GM12878 (cell line): ENCODE measurements around the gene RRP1B. TPM values are rescaled to one million over a fixed set of nuclear protein-coding genes. Genes with fewer than 3 reads are reported as not detected.

Source experiments
- ATAC-seq: fragments of 200-7000 bp; cut with Tn5 transposase; 3 replicates; pipeline ENCODE4 v1.9.1; 2020; ENCODE audit warnings: mild to moderate bottlenecking, moderate library complexity
- BruUV-seq: library from RNA; stranded (reverse); fragments of 400-500 nt; replicated peaks from 2 replicates; lab custom pipeline; 2021; lab: Mats Ljungman, UMichigan
- CTCF ChIA-PET: fragments of 300-600 bp; sonication (Branson Sonifier 250); formaldehyde crosslinking; extraction: SDS; loops from one replicate; lab custom pipeline; 2021; ENCODE audit warnings: inconsistent platforms; lab: Yijun Ruan, JAX
- POLR2A ChIA-PET: fragments of 350-600 bp; formaldehyde crosslinking; extraction: SDS; loops from one replicate; lab custom pipeline; 2021; ENCODE audit warnings: inconsistent platforms; lab: Charles Lee
- RAD21 ChIA-PET: fragments of 300-600 bp; sonication (Branson Sonifier 250); formaldehyde crosslinking; loops from one replicate; lab custom pipeline; 2023; ENCODE audit warnings: antibody characterized with exemption; ENCODE audit not compliant: unreplicated experiment; lab: Charles Lee
- SMC1A ChIA-PET: fragments of 300-600 bp; sonication (Branson Sonifier 250); formaldehyde crosslinking; loops from one replicate; lab custom pipeline; 2023; ENCODE audit not compliant: unreplicated experiment, uncharacterized antibody; lab: Charles Lee
- DNase-seq: peaks from one replicate; pipeline ENCODE4 v3.0.0-alpha.2; 2011; ENCODE audit warnings: low read depth, low spot score
- FAIRE-seq: peaks from 3 replicates; lab custom pipeline; 2011; peaks lifted over from hg19 to GRCh38; lab: Jason Lieb, UNC
- H2AFZ ChIP-seq: 2 replicates; pipeline ENCODE4 v1.6.0; 2011; ENCODE audit warnings: low read depth, low read length, control low read depth; ENCODE audit not compliant: control insufficient read depth
- H3K27ac ChIP-seq: 2 replicates; pipeline ENCODE4 v1.5.1; 2011; ENCODE audit warnings: control low read depth; ENCODE audit not compliant: control insufficient read depth, insufficient read depth
- H3K27me3 ChIP-seq, 2 experiments: replicated peaks in 1 of 2; 2 replicates each; pipeline versions ENCODE4 v1.6.0 to v1.6.1; 2011; ENCODE audit warnings: low read length in 1 of 2; ENCODE audit not compliant: control insufficient read depth in 2 of 2, insufficient read depth in 2 of 2
- H3K36me3 ChIP-seq, 2 experiments: 2 replicates each; pipeline ENCODE4 v1.5.1; 2011; ENCODE audit warnings: low read length in 1 of 2; ENCODE audit not compliant: control insufficient read depth in 2 of 2, insufficient read depth in 2 of 2
- H3K4me1 ChIP-seq: 2 replicates; pipeline ENCODE4 v1.6.1; 2011; ENCODE audit warnings: mild to moderate bottlenecking, low read length, moderate library complexity, mixed read lengths; ENCODE audit not compliant: control insufficient read depth, insufficient read depth
- H3K4me2 ChIP-seq: 2 replicates; pipeline ENCODE4 v1.6.0; 2011; ENCODE audit warnings: control low read depth; ENCODE audit not compliant: control insufficient read depth, insufficient read depth
- H3K4me3 ChIP-seq: fragments of 200-600 bp; sonication (generic); 2 replicates; pipeline ENCODE4 v1.5.1; 2016
- H3K79me2 ChIP-seq: 2 replicates; pipeline ENCODE4 v1.6.0; 2011; ENCODE audit warnings: low read length; ENCODE audit not compliant: control insufficient read depth, insufficient read depth
- H3K9ac ChIP-seq: 2 replicates; pipeline ENCODE4 v1.8.0; 2011; ENCODE audit warnings: low read length, control low read depth, mixed read lengths; ENCODE audit not compliant: control insufficient read depth, insufficient read depth
- H3K9me3 ChIP-seq: replicated peaks from 3 replicates; pipeline ENCODE4 v1.5.1; 2011; ENCODE audit warnings: mild to moderate bottlenecking, low read length; ENCODE audit not compliant: control insufficient read depth, insufficient read depth
- H4K20me1 ChIP-seq: 2 replicates; pipeline ENCODE4 v1.6.0; 2011; ENCODE audit not compliant: control insufficient read depth, insufficient read depth
- BACH1 ChIP-seq: fragments of 450-650 bp; IDR thresholded peaks from 2 replicates; pipeline ENCODE4 v1.6.1; 2017; ENCODE audit warnings: mild to moderate bottlenecking, borderline replicate concordance
- EED ChIP-seq: sonication (generic); IDR thresholded peaks from 2 replicates; pipeline ENCODE4 v1.6.1; 2016; ENCODE audit warnings: antibody characterized with exemption, low read depth
- HCFC1 ChIP-seq: fragments of 150-350 bp; IDR thresholded peaks from 2 replicates; pipeline ENCODE4 v1.6.1; 2014; ENCODE audit warnings: low read length
- MTA3 ChIP-seq: IDR thresholded peaks from 2 replicates; pipeline ENCODE4 v1.6.1; 2012; ENCODE audit warnings: low read length, inconsistent platforms, borderline replicate concordance
- MYC ChIP-seq: IDR thresholded peaks from 2 replicates; pipeline ENCODE4 v1.6.1; 2011; ENCODE audit warnings: mild to moderate bottlenecking, low read length, moderate library complexity, inconsistent platforms; ENCODE audit not compliant: insufficient read depth, insufficient replicate concordance, insufficient read length, severe bottlenecking
- NFYA ChIP-seq: IDR thresholded peaks from 2 replicates; pipeline ENCODE4 v1.6.1; 2011; ENCODE audit warnings: low read depth, mild to moderate bottlenecking, low read length, improper control_type of control experiment, borderline replicate concordance
- RB1 ChIP-seq: fragments of 450-650 bp; formaldehyde crosslinking; IDR thresholded peaks from 2 replicates; pipeline ENCODE4 v1.6.1; 2017; ENCODE audit warnings: mild to moderate bottlenecking, borderline replicate concordance
- SIN3A ChIP-seq: IDR thresholded peaks from 2 replicates; pipeline ENCODE4 v1.6.1; 2012; ENCODE audit warnings: low read depth, low read length, improper control_type of control experiment
- SPI1 ChIP-seq: IDR thresholded peaks from 2 replicates; pipeline ENCODE4 v1.6.1; 2011; ENCODE audit warnings: low read depth, mild to moderate bottlenecking, low read length, moderate library complexity, borderline replicate concordance; ENCODE audit not compliant: insufficient read depth
- STAT1 ChIP-seq: fragments of 450-650 bp; conservative IDR thresholded peaks from 2 replicates; pipeline ENCODE4 v1.6.1; 2014; ENCODE audit warnings: antibody characterized with exemption, mild to moderate bottlenecking
- WGBS: methylation state at CpG from one replicate; pipeline ENCODE4 v1.1.6; 2016; ENCODE audit warnings: low lambda C conversion rate; ENCODE audit not compliant: insufficient replicate concordance, insufficient coverage; ENCODE audit errors: missing lambda C conversion rate; 5-methylcytosine and 5-hydroxymethylcytosine counted together
- in situ Hi-C: fragments of 300-500 bp; cut with MboI; formaldehyde crosslinking; loops from 9 replicates; pipeline ENCODE4 v1.14.3; 2018; ENCODE audit warnings: mixed read lengths
- intact Hi-C: fragments of 100-400 bp; cut with micrococcal nuclease; formaldehyde crosslinking; loops from one replicate; pipeline ENCODE4 v1.14.2; 2022; ENCODE audit not compliant: unreplicated experiment
- polyA plus RNA-seq, 11 experiments: library from polyadenylated mRNA; depleted of rRNA in 4 of 11; unstranded in 6 of 11; stranded (reverse) in 5 of 11; fragments of >200 nt; fragmentation: Nextera tagmentation in 4 of 11; fragmentation: Illumina TruSeq in 1 of 11; extraction: Ambion mirVana in 4 of 11; extraction: Trizol in 1 of 11; gene quantifications; 1 replicate in 1 of 11; 2 replicates in 10 of 11; pipeline versions ENCODE4 v1.2.1 to v1.2.3, GENCODE V29; 2011 to 2016; ENCODE audit warnings: inconsistent platforms in 2 of 11, missing spikeins in 2 of 11, low read depth in 1 of 11
- total RNA-seq, 4 experiments: library from RNA; depleted of rRNA in 3 of 4; stranded (reverse); fragments of >200 nt in 3 of 4; fragmentation: Illumina TruSeq in 1 of 4; extraction: Trizol in 1 of 4; gene quantifications; 2 replicates each; pipeline versions ENCODE4 v1.2.1 to v1.2.3, GENCODE V29; 2013 to 2021
- TF ChIP-seq, protein P1 (sequence below): fragments of 450-650 bp; IDR thresholded peaks from 2 replicates; pipeline ENCODE4 v1.6.1; 2016; ENCODE audit warnings: mild to moderate bottlenecking
- TF ChIP-seq, protein P2 (sequence below): fragments of 450-650 bp; IDR thresholded peaks from 2 replicates; pipeline ENCODE4 v1.6.1; 2014; ENCODE audit warnings: mild to moderate bottlenecking
- TF ChIP-seq, protein P3 (sequence below): fragments of 450-650 bp; IDR thresholded peaks from 2 replicates; pipeline ENCODE4 v1.6.1; 2018; ENCODE audit warnings: borderline replicate concordance, mild to moderate bottlenecking; ENCODE audit not compliant: partially characterized antibody
- TF ChIP-seq, protein P4 (sequence below): IDR thresholded peaks from 2 replicates; pipeline ENCODE4 v1.6.1; 2011; ENCODE audit warnings: borderline replicate concordance, low read depth, mild to moderate bottlenecking, moderate library complexity, mixed read lengths, low read length; ENCODE audit not compliant: insufficient read depth; ENCODE audit errors: extremely low read length

RRP1B gene
- total and polyA plus RNA-seq, 10 of the 15 experiments (the other 5 are each of a cell fraction or from before 2014, with no cell fraction given), result 8.1 to 57.4 (median 38.1) TPM

DNA sequence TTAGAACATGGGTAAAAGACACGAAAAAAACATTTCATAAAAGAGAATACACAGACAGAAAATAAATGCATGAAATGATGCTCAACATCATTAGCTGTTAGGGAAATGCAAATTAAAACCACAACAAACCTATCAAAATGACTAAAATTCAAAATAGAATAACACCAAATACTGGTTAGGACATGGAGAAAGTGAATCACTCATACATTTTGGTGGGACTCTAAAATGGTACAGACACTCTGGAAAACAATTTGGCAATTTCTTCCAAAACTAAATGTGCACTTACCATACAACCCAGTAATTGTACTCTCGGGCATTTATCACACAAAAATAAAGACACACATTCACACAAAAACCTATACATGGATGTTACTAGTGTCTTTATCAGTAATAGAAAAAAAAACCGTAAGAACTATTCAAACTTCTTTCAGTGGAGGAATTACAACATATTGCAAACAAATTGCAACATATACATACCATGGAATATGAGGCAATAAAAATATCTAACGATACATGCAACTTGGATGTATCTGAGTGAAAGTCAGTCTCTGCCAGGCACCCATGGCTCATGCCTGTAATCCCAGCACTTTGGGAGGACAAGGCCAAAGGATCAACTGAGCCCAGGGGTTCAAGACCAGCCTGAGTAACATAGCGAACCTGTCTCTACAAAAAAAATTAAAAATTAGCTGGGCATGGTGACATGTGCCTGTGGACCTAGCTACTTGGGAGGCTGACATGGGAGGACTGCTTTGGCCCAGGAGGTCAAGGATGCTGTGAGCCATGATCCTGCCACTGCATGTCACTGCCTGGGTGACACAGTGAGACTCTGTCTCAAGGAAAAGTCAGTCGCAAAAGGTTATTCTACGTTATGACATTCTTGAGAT, 19.6 kb upstream of the RRP1B start (continued):
- TF ChIP-seq, protein P1, sequence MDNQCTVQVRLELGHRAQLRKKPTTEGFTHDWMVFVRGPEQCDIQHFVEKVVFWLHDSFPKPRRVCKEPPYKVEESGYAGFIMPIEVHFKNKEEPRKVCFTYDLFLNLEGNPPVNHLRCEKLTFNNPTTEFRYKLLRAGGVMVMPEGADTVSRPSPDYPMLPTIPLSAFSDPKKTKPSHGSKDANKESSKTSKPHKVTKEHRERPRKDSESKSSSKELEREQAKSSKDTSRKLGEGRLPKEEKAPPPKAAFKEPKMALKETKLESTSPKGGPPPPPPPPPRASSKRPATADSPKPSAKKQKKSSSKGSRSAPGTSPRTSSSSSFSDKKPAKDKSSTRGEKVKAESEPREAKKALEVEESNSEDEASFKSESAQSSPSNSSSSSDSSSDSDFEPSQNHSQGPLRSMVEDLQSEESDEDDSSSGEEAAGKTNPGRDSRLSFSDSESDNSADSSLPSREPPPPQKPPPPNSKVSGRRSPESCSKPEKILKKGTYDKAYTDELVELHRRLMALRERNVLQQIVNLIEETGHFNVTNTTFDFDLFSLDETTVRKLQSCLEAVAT, result no peak
- no peak for TF ChIP-seq RB1
- TF ChIP-seq MTA3, result no peak
- no peak for TF ChIP-seq EED

DNA sequence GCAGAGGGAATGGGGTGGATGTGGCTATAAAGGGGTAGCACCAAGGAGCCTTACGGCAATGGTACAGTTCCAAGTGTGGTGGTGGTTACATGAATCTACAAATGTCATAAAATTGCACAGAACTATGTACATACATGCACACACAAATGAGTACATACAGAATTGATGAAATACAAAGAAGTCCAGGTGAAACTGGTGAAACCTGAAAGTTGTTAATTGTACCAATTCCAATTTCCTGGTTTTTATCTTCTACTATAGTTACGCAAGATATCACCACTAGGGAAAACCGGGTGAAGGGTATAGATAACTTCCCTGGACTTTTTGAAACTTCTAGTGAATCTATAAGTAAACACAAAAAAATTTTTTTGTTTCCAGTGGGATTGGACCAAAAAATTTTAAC, 19.0 kb upstream of the RRP1B start:
- ChIA-PET RAD21 (no interaction called here), POLR2A (interaction anchor here (0.6 kb wide), 1 partner anchor 13 kb away, joined by 3 read pairs; no protein-coding TSS in a partner anchor), SMC1A (no interaction called here), CTCF (interaction anchor here (0.9 kb wide), 1 partner anchor 9 kb away, joined by 3 read pairs; no protein-coding TSS in a partner anchor)
- BruUV-seq, result no TSS peak
- no peaks in the 10 kb centered on the region for H3K36me3 ChIP-seq
- intact Hi-C loops, result no loop called here
- H3K79me2 ChIP-seq, result no peaks in the 10 kb centered on the region
- H3K27me3 ChIP-seq, result no peaks in the 10 kb centered on the region
- H3K4me1 ChIP-seq, result peaks cover under 1% of the 10 kb centered on the region; the same call in 1 of the 2 replicates
- DNase-seq, result no peak
- H3K27ac ChIP-seq, result no peak overlapping the region
- WGBS, result 75% methylated on average over 3 of the region's 3 CpGs
- no peak for FAIRE-seq
- TF ChIP-seq HCFC1 (no peak), STAT1 (no peak), SIN3A (no peak), MYC (no peak), NFYA (no peak), SPI1 (no peak), BACH1 (no peak)
- TF ChIP-seq, protein P2, sequence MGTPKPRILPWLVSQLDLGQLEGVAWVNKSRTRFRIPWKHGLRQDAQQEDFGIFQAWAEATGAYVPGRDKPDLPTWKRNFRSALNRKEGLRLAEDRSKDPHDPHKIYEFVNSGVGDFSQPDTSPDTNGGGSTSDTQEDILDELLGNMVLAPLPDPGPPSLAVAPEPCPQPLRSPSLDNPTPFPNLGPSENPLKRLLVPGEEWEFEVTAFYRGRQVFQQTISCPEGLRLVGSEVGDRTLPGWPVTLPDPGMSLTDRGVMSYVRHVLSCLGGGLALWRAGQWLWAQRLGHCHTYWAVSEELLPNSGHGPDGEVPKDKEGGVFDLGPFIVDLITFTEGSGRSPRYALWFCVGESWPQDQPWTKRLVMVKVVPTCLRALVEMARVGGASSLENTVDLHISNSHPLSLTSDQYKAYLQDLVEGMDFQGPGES, result no peak
- TF ChIP-seq, protein P3, sequence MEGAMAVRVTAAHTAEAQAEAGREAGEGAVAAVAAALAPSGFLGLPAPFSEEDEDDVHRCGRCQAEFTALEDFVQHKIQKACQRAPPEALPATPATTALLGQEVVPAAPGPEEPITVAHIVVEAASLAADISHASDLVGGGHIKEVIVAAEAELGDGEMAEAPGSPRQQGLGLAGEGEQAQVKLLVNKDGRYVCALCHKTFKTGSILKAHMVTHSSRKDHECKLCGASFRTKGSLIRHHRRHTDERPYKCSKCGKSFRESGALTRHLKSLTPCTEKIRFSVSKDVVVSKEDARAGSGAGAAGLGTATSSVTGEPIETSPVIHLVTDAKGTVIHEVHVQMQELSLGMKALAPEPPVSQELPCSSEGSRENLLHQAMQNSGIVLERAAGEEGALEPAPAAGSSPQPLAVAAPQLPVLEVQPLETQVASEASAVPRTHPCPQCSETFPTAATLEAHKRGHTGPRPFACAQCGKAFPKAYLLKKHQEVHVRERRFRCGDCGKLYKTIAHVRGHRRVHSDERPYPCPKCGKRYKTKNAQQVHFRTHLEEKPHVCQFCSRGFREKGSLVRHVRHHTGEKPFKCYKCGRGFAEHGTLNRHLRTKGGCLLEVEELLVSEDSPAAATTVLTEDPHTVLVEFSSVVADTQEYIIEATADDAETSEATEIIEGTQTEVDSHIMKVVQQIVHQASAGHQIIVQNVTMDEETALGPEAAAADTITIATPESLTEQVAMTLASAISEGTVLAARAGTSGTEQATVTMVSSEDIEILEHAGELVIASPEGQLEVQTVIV, result no peak
- TF ChIP-seq, protein P4, sequence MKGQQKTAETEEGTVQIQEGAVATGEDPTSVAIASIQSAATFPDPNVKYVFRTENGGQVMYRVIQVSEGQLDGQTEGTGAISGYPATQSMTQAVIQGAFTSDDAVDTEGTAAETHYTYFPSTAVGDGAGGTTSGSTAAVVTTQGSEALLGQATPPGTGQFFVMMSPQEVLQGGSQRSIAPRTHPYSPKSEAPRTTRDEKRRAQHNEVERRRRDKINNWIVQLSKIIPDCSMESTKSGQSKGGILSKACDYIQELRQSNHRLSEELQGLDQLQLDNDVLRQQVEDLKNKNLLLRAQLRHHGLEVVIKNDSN, result no peak
- H3K9me3 ChIP-seq, result no peaks in the 10 kb centered on the region
- no peak overlapping the region for H2AFZ ChIP-seq
- no peak for ATAC-seq
- in situ Hi-C loops, result no loop called here
- no peak overlapping the region for H3K9ac ChIP-seq
- H4K20me1 ChIP-seq, result no peaks in the 10 kb centered on the region
- no peak overlapping the region for H3K4me3 ChIP-seq
- H3K4me2 ChIP-seq, result no peak overlapping the region
